Left renal pelvis (tissue), 4 donors: ENCODE data around the gene SLC22A16. TPM values are rescaled to one million over a fixed set of nuclear protein-coding genes. Genes with fewer than 3 reads are reported as not detected.
"Not testable (repeated sequence)": the region's sequence is repeated elsewhere in the genome, so short reads cannot be mapped to it uniquely, and the experiment has no call there.

Experiments used
- DNase-seq, 4 donors: peaks; one replicate each; pipeline ENCODE4 v3.0.0-alpha.2; 2013; ENCODE audit warnings: low read depth in 4 of 4, low spot score in 3 of 4
- polyA plus RNA-seq, 4 donors: library from polyadenylated mRNA; unstranded; fragments of 120-200 nt; gene quantifications; one replicate each; pipeline ENCODE4 v1.2.1, GENCODE V29; 2013; ENCODE audit not compliant: insufficient read length in 4 of 4

SLC22A16 gene
- polyA plus RNA-seq, 4 donors: 0.52 to 3.1 (median 0.60) TPM

- DNase-seq: no peak
These were observed 14.9 kb upstream of the SLC22A16 start for GRCh38 chr6:110491299-110491643.

GRCh38 chr6:110490110-110490509, 13.7 kb upstream of the SLC22A16 start:
- no peak for DNase-seq

GRCh38 chr6:110488606-110489190, 12.3 kb upstream of the SLC22A16 start:
- DNase-seq: no peak

GRCh38 chr6:110487968-110488381, 11.6 kb upstream of the SLC22A16 start:
- not testable (repeated sequence) for DNase-seq

- no peak for DNase-seq
These were observed 10.3 kb upstream of the SLC22A16 start for GRCh38 chr6:110486756-110487155.

- DNase-seq: no peak
These were observed 9.1 kb upstream of the SLC22A16 start for GRCh38 chr6:110485491-110485890.

- DNase-seq: no peak
These were observed 7.9 kb upstream of the SLC22A16 start for GRCh38 chr6:110484321-110484720.

- DNase-seq: no peak
These were observed 6.5 kb upstream of the SLC22A16 start for GRCh38 chr6:110482774-110483400.

- DNase-seq: no peak
These were observed 4.7 kb upstream of the SLC22A16 start for GRCh38 chr6:110481081-110481480.

GRCh38 chr6:110475066-110475653, 1.3 kb downstream of the SLC22A16 start:
- DNase-seq: no peak

- DNase-seq: no peak
These were observed 1.9 kb downstream of the SLC22A16 start for GRCh38 chr6:110474500-110474899.

GRCh38 chr6:110472739-110473138, 3.7 kb downstream of the SLC22A16 start:
- DNase-seq: no peak

- no peak for DNase-seq
These were observed 4.6 kb downstream of the SLC22A16 start for GRCh38 chr6:110471726-110472365.

- no peak for DNase-seq
These were observed 7.7 kb downstream of the SLC22A16 start for GRCh38 chr6:110468731-110469130.

GRCh38 chr6:110467566-110468140, 8.8 kb downstream of the SLC22A16 start:
- no peak for DNase-seq

- DNase-seq: no peak
These were observed 13.4 kb downstream of the SLC22A16 start for GRCh38 chr6:110462884-110463481.

- no peak for DNase-seq
These were observed 15.0 kb downstream of the SLC22A16 start for GRCh38 chr6:110461376-110461775.

GRCh38 chr6:110459137-110459536, 17.3 kb downstream of the SLC22A16 start:
- DNase-seq: no peak

- no peak for DNase-seq
These were observed 17.9 kb downstream of the SLC22A16 start for GRCh38 chr6:110458476-110458875.

- not testable (repeated sequence) for DNase-seq
These were observed 18.7 kb downstream of the SLC22A16 start for GRCh38 chr6:110457567-110458175.

- no peak for DNase-seq
These were observed 19.7 kb downstream of the SLC22A16 start for GRCh38 chr6:110456694-110457093.
